Astrocyte (in vitro differentiated cells and primary cell): ENCODE data around the gene C1QL4. TPM values are rescaled to one million over a fixed set of nuclear protein-coding genes. Genes with fewer than 3 reads are reported as not detected.

ENCODE experiments used
- DNase-seq: peaks from one replicate; pipeline ENCODE4 v3.0.0-alpha.2; 2010; ENCODE audit warnings: low read depth
- FAIRE-seq: peaks from 2 replicates; lab custom pipeline; 2011; peaks lifted over from hg19 to GRCh38; lab: Jason Lieb, UNC
- H2AFZ ChIP-seq: 2 replicates; pipeline ENCODE4 v1.6.0; 2012; ENCODE audit warnings: low read depth, low read length, inconsistent platforms
- H3K27ac ChIP-seq: 2 replicates; pipeline ENCODE4 v1.5.1; 2011; ENCODE audit warnings: low read depth, low read length, inconsistent platforms
- H3K27me3 ChIP-seq: 2 replicates; pipeline ENCODE4 v1.6.0; 2011; ENCODE audit warnings: low read length, inconsistent platforms; ENCODE audit not compliant: insufficient read depth
- H3K36me3 ChIP-seq: 2 replicates; pipeline ENCODE4 v1.5.1; 2011; ENCODE audit warnings: low read length, inconsistent platforms; ENCODE audit not compliant: insufficient read depth
- H3K4me1 ChIP-seq: 2 replicates; pipeline ENCODE4 v1.5.1; 2011; ENCODE audit warnings: low read length, inconsistent platforms; ENCODE audit not compliant: insufficient read depth
- H3K4me2 ChIP-seq: 2 replicates; pipeline ENCODE4 v1.6.0; 2012; ENCODE audit warnings: low read length, inconsistent platforms
- H3K4me3 ChIP-seq: 2 replicates; pipeline ENCODE4 v1.5.1; 2011; ENCODE audit warnings: low read depth, mild to moderate bottlenecking, low read length, inconsistent platforms; ENCODE audit not compliant: insufficient read depth
- H3K79me2 ChIP-seq: 2 replicates; pipeline ENCODE4 v1.6.0; 2012; ENCODE audit warnings: mild to moderate bottlenecking, low read length, inconsistent platforms; ENCODE audit not compliant: insufficient read depth
- H3K9ac ChIP-seq: 2 replicates; pipeline ENCODE4 v1.6.0; 2012; ENCODE audit warnings: mild to moderate bottlenecking, low read length, inconsistent platforms
- H3K9me3 ChIP-seq: 2 replicates; pipeline ENCODE4 v1.5.1; 2012; ENCODE audit warnings: low read depth, mild to moderate bottlenecking, low read length, inconsistent platforms; ENCODE audit not compliant: insufficient read depth
- H4K20me1 ChIP-seq: 2 replicates; pipeline ENCODE4 v1.6.0; 2012; ENCODE audit warnings: low read length, inconsistent platforms; ENCODE audit not compliant: insufficient read depth
- H3K27ac Mint-ChIP-seq: one replicate; pipeline ENCODE4 v1.8.0; 2021; ENCODE audit warnings: mild to moderate bottlenecking, mixed read lengths; ENCODE audit not compliant: unreplicated experiment
- H3K27me3 Mint-ChIP-seq: one replicate; pipeline ENCODE4 v1.8.0; 2021; ENCODE audit warnings: low read depth, mixed read lengths; ENCODE audit not compliant: unreplicated experiment
- H3K36me3 Mint-ChIP-seq: one replicate; pipeline ENCODE4 v1.8.0; 2021; ENCODE audit warnings: low read depth, mixed read lengths; ENCODE audit not compliant: unreplicated experiment
- H3K4me1 Mint-ChIP-seq: one replicate; pipeline ENCODE4 v1.8.0; 2021; ENCODE audit warnings: low read depth, mixed read lengths; ENCODE audit not compliant: unreplicated experiment
- H3K4me3 Mint-ChIP-seq: one replicate; pipeline ENCODE4 v1.8.0; 2021; ENCODE audit warnings: mild to moderate bottlenecking, moderate library complexity, mixed read lengths; ENCODE audit not compliant: unreplicated experiment
- H3K9me3 Mint-ChIP-seq: one replicate; pipeline ENCODE4 v1.8.0; 2021; ENCODE audit warnings: mild to moderate bottlenecking, mixed read lengths; ENCODE audit not compliant: unreplicated experiment
- EZH2 ChIP-seq: IDR thresholded peaks from 2 replicates; pipeline ENCODE4 v1.6.1; 2012; ENCODE audit warnings: mild to moderate bottlenecking, low read length, inconsistent platforms; ENCODE audit not compliant: insufficient read depth
- total RNA-seq: library from RNA; stranded (reverse); gene quantifications from 2 replicates; pipeline ENCODE4 v1.2.1, GENCODE V29; 2021
- TF ChIP-seq, protein P1 (sequence below): IDR thresholded peaks from 2 replicates; pipeline ENCODE4 v1.5.1; 2011; ENCODE audit warnings: low read depth, mild to moderate bottlenecking, inconsistent platforms, low read length, moderate library complexity; ENCODE audit not compliant: insufficient read depth

The C1QL4 gene
- total RNA-seq, 1 donor from 2014 or later: 0.09 TPM

DNA sequence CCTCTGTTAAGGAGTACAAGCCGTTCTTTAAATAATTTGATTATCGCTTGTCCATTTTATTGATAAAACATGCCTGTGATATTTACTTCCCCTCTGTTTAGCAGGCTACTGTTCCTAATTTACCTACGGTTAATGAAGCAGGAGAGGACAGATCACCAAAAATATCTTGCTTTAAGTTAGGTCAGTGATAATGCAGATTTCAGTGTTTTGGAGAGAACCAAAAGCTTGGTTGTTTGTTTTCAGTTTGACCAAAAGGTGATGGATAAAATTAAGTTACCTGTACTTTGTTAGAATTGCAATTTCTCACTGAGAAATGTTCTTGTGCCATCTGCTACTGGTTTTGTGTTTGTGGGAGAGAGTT is 31.2 kb upstream of the C1QL4 start:
- Mint-ChIP-seq H3K9me3 (no peaks in the 10 kb centered on the region), H3K27me3 (no peaks in the 10 kb centered on the region), H3K27ac (peak overlapping the region; percentile 80), H3K4me3 (peak overlapping the region; percentile 96), H3K36me3 (peaks cover 4% of the 10 kb centered on the region), H3K4me1 (peaks cover 12% of the 10 kb centered on the region)
- peaks cover 49% of the 10 kb centered on the region for H4K20me1 ChIP-seq
- H3K36me3 ChIP-seq: no peaks in the 10 kb centered on the region
- H3K4me1 ChIP-seq: peaks cover 28% of the 10 kb centered on the region
- peak overlapping the region; percentile 88 for H3K4me2 ChIP-seq
- FAIRE-seq (no peak), DNase-seq (no peak)
- H3K27me3 ChIP-seq: no peaks in the 10 kb centered on the region
- peak overlapping the region; percentile 92 for H3K4me3 ChIP-seq
- H3K9ac ChIP-seq: peak overlapping the region; percentile 97
- no peak overlapping the region for H2AFZ ChIP-seq
- H3K27ac ChIP-seq: peak overlapping the region; percentile 96
- H3K79me2 ChIP-seq: peaks cover 57% of the 10 kb centered on the region
- H3K9me3 ChIP-seq: no peaks in the 10 kb centered on the region
- no peak for TF ChIP-seq EZH2
- TF ChIP-seq, protein P1, sequence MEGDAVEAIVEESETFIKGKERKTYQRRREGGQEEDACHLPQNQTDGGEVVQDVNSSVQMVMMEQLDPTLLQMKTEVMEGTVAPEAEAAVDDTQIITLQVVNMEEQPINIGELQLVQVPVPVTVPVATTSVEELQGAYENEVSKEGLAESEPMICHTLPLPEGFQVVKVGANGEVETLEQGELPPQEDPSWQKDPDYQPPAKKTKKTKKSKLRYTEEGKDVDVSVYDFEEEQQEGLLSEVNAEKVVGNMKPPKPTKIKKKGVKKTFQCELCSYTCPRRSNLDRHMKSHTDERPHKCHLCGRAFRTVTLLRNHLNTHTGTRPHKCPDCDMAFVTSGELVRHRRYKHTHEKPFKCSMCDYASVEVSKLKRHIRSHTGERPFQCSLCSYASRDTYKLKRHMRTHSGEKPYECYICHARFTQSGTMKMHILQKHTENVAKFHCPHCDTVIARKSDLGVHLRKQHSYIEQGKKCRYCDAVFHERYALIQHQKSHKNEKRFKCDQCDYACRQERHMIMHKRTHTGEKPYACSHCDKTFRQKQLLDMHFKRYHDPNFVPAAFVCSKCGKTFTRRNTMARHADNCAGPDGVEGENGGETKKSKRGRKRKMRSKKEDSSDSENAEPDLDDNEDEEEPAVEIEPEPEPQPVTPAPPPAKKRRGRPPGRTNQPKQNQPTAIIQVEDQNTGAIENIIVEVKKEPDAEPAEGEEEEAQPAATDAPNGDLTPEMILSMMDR: no peak

DNA sequence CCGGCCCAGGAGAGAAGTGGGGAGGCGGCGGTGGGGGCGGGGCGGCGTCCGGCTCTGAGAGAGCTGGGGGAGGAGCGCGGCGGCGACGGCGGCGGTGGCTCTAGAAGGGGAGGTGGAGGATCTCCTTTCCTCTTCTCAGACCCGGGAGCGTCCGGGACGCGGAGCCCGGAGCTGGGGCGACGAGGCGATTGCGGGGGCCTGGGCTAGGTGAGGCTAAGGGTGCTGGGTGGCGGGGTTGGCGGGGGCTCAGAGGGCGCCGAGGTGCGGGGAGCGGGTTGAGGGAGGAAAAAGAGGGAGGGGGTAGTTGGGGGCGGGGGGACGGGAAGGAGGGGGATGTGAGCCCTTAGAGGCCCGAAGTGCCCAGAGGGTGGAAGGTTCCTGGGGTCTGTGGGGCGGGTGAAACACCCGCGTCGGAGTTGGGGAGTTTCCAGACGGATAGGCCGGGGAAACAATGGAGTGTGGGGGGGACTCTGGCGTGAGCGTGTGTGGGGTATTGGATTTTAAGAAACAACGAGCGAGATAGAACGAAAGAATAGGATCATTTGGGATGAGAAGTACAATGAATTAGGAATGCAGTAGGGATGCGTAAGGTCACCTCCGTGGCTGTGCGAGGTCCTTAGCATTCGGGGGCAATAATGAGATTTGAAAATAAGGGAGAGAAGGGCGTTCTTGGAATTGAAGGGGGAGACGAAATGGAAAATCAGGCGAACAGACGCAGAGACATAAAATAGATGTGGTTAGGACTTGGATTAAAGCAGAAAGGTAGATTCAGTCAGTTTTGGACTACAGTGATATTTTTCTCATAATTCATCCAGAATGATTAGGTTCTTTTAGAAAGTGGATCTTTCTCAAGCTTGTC is 30.6 kb upstream of the C1QL4 start, which contains the start of gene SPATS2:
Gene SPATS2, plus strand, starts transcription at position 82 of the 859 bp plus-strand sequence. CDS start 93,551 bp downstream, outside the sequence.
- peak within 1 kb of the TSS; percentile 96 for H3K4me3 Mint-ChIP-seq
- TF ChIP-seq EZH2: no peak
- TF ChIP-seq, protein P1: no peak
- H3K27ac Mint-ChIP-seq: peak within 1 kb of the TSS; percentile 89
- peak within 1 kb of the TSS; percentile 97 for H3K9ac ChIP-seq
- peak within 1 kb of the TSS; percentile 92 for H3K4me3 ChIP-seq
- H3K9me3 Mint-ChIP-seq: no peaks in the 10 kb centered on the region
- H3K36me3 Mint-ChIP-seq: peaks cover 4% of the 10 kb centered on the region
- DNase-seq (no peak), FAIRE-seq (no peak)
- H4K20me1 ChIP-seq: peaks cover 43% of the 10 kb centered on the region
- no peaks in the 10 kb centered on the region for H3K27me3 Mint-ChIP-seq
- H3K36me3 ChIP-seq: no peaks in the 10 kb centered on the region
- H2AFZ ChIP-seq: peak within 1 kb of the TSS; percentile 89
- peaks cover 28% of the 10 kb centered on the region for H3K4me1 ChIP-seq
- H3K79me2 ChIP-seq: peaks cover 51% of the 10 kb centered on the region
- H3K27me3 ChIP-seq: no peaks in the 10 kb centered on the region
- no peaks in the 10 kb centered on the region for H3K9me3 ChIP-seq
- peaks cover 12% of the 10 kb centered on the region for H3K4me1 Mint-ChIP-seq
- peak within 1 kb of the TSS; percentile 88 for H3K4me2 ChIP-seq
- peak within 1 kb of the TSS; percentile 96 for H3K27ac ChIP-seq
